Measurements from ENCODE around the gene MAB21L4. TPM values are rescaled to one million over a fixed set of nuclear protein-coding genes. Genes with fewer than 3 reads are reported as not detected.

The MAB21L4 gene
- total and polyA plus RNA-seq, 2 of the 8 experiments (the other 6 are each of a cell fraction or from before 2014, with no cell fraction given): 0.11 TPM; not detected in 1

GRCh38 chr2:240918258-240919091, 22.5 kb upstream of the MAB21L4 start:
- Histone ChIP-seq H3K23me2 (ENCODE audit: low read depth, low read length) (peaks cover 4% of the 10 kb centered on the region; the same call in 1 of the 2 replicates), H4K5ac (ENCODE audit: insufficient read length, low read depth, low read length) (no peak overlapping the region), H2BK120ac (replicated peaks; ENCODE audit: low read depth, low read length) (no peak overlapping the region), H3K9me3 (ENCODE audit: insufficient read depth in 2 of 2, low read depth in 1 of 2, low read length in 1 of 2) (no peaks in the 10 kb centered on the region), H2BK5ac (ENCODE audit: low read depth, low read length) (no peak overlapping the region), H3K23ac (ENCODE audit: insufficient read length) (no peak overlapping the region), H3K56ac (replicated peaks; ENCODE audit: insufficient read length, low read depth, low read length) (no peak overlapping the region), H3K27me3 (replicated peaks in 1 of 4; ENCODE audit: control insufficient read depth in 3 of 4, extremely low read depth in 1 of 4, insufficient read depth in 3 of 4, low read length in 3 of 4) (peaks cover 1 to 9% (median 8%) of the 10 kb centered on the region in 4 experiments; a peak in 6 of 7 replicates), H2BK20ac (ENCODE audit: low read length) (no peak overlapping the region), H2BK15ac (ENCODE audit: low read length) (peak overlapping the region; percentile 61; the same call in 1 of the 2 replicates), H2BK12ac (ENCODE audit: low read depth, low read length) (no peak overlapping the region), H2AFZ (ENCODE audit: low read length) (no peak overlapping the region), H3K14ac (ENCODE audit: insufficient read length) (no peak overlapping the region), H4K91ac (replicated peaks; ENCODE audit: insufficient read length, low read length) (no peak overlapping the region), H4K8ac (ENCODE audit: extremely low read depth, insufficient read depth, low read length) (no peak overlapping the region), H3K4me3 (ENCODE audit: extremely low read depth in 1 of 4, insufficient read depth in 2 of 4, low read depth in 3 of 4, low read length in 4 of 4) (no peak overlapping the region), H3K27ac (ENCODE audit: low read depth, low read length) (no peak overlapping the region), H3K79me2 (ENCODE audit: control insufficient read depth in 1 of 2, insufficient read depth in 2 of 2, low read length in 2 of 2) (no peaks in the 10 kb centered on the region), H3K4me1 (replicated peaks in 1 of 4; ENCODE audit: control insufficient read depth in 3 of 4, insufficient read depth in 4 of 4, low read length in 3 of 4) (peaks cover 0 to 6% (median 3%) of the 10 kb centered on the region in 4 experiments; a peak in 4 of 7 replicates), H3K9ac (replicated peaks in 1 of 4; ENCODE audit: extremely low read depth in 1 of 4, low read depth in 3 of 4, low read length in 3 of 4) (no peak overlapping the region), H3K79me1 (ENCODE audit: low read depth, low read length) (no peaks in the 10 kb centered on the region), H3K4me2 (ENCODE audit: insufficient read depth in 1 of 2, low read depth in 2 of 2, low read length in 2 of 2) (no peak overlapping the region), H3K18ac (ENCODE audit: extremely low read depth, low read length) (no peak overlapping the region), H2AK5ac (ENCODE audit: low read depth, low read length) (no peak overlapping the region), H4K20me1 (replicated peaks in 1 of 2; ENCODE audit: control insufficient read depth in 1 of 2, insufficient read depth in 2 of 2, low read length in 2 of 2) (peaks cover 2 to 4% of the 10 kb centered on the region in 2 experiments), H3K36me3 (ENCODE audit: control insufficient read depth in 2 of 4, insufficient read depth in 4 of 4, low read length in 3 of 4) (no peaks in the 10 kb centered on the region), H3K4ac (replicated peaks; ENCODE audit: insufficient read length, low read depth, low read length) (no peak overlapping the region)
- WGBS, 2 experiments (ENCODE audit: extremely low coverage in 1 of 2, insufficient coverage in 1 of 2, insufficient read length in 1 of 2, insufficient replicate concordance in 2 of 2, low coverage in 1 of 2, low lambda C conversion rate in 2 of 2, missing lambda C conversion rate in 1 of 2): 85% methylated on average over 14 of the region's 36 CpGs; no CpG with 5 or more reads in 1 of the 2 experiments
- TF ChIP-seq CBX5 (IDR thresholded peaks at IDR 0.05; ENCODE audit: low read depth, low read length) (no peak), ASH2L (IDR thresholded peaks at IDR 0.05; ENCODE audit: low read length) (no peak), PHF8 (conservative IDR thresholded peaks at IDR 0.05; ENCODE audit: low read depth, low read length) (no peak), KDM4A (IDR thresholded peaks at IDR 0.05; ENCODE audit: low read depth, low read length, severe bottlenecking) (no peak), USF2 (IDR thresholded peaks at IDR 0.05; ENCODE audit: low read length) (no peak), SUZ12 (IDR thresholded peaks at IDR 0.05; ENCODE audit: low read length) (no peak)
- FAIRE-seq (no peak), DNase-seq (ENCODE audit: low read depth in 1 of 2, low spot score in 2 of 2) (peak in 1 of 2 experiments; percentile 45)
- CTCF ChIA-PET (ENCODE audit: partially characterized antibody): no interaction called here
- POLR2A ChIA-PET (ENCODE audit: partially characterized antibody): no interaction called here

Measured in H1 (cell line).